GM12873 (cell line): ENCODE data around the gene MSI2.

Experiments
- CTCF ChIP-seq: IDR thresholded peaks from 2 replicates; pipeline ENCODE4 v1.5.1; 2012; ENCODE audit warnings: low read depth, mild to moderate bottlenecking, moderate library complexity, low read length, control low read depth; ENCODE audit not compliant: insufficient read depth; ENCODE audit errors: missing control alignments

Gene MSI2

GRCh38 chr17:57488856-57489255 lies 232.5 kb downstream of the MSI2 start:
- TF ChIP-seq CTCF = no peak

- no peak for TF ChIP-seq CTCF
These were observed 233.0 kb downstream of the MSI2 start for GRCh38 chr17:57489321-57489720.

- no peak for TF ChIP-seq CTCF
These were observed 234.0 kb downstream of the MSI2 start for GRCh38 chr17:57490111-57490845.

- no peak for TF ChIP-seq CTCF
These were observed 234.6 kb downstream of the MSI2 start for GRCh38 chr17:57490890-57491289.

- TF ChIP-seq CTCF = no peak
These were observed 236.8 kb downstream of the MSI2 start for GRCh38 chr17:57493171-57493570.

GRCh38 chr17:57493625-57494024 lies 237.3 kb downstream of the MSI2 start:
- no peak for TF ChIP-seq CTCF

GRCh38 chr17:57494443-57494842 lies 238.1 kb downstream of the MSI2 start:
- no peak for TF ChIP-seq CTCF
